ENCODE measurements around the gene C19orf81.

The C19orf81 gene

GRCh38 chr19:50629801-50630200 is 19.4 kb upstream of the C19orf81 start:
- H3K27ac ChIP-seq (ENCODE audit: low read depth, low read length): no peak overlapping the region
- no peaks in the 10 kb centered on the region for H3K27me3 ChIP-seq (ENCODE audit: control insufficient read depth in 1 of 2, insufficient read depth in 2 of 2, low read length in 2 of 2)
- no peaks in the 10 kb centered on the region for H3K4me1 ChIP-seq (ENCODE audit: control insufficient read depth in 1 of 2, insufficient read depth in 2 of 2, low read length in 2 of 2)
- peaks cover 14% of the 10 kb centered on the region in 2 donors for H3K9me3 ChIP-seq (ENCODE audit: control insufficient read depth in 1 of 2, low read length in 2 of 2)
- no peaks in the 10 kb centered on the region for H3K36me3 ChIP-seq (ENCODE audit: control insufficient read depth in 1 of 2, insufficient read depth in 2 of 2, low read length in 2 of 2)
- H3K4me3 ChIP-seq (ENCODE audit: low read depth in 1 of 2, low read length in 2 of 2): no peak overlapping the region
- H3K9ac ChIP-seq (ENCODE audit: low read depth in 1 of 2, low read length in 2 of 2): no peak overlapping the region

- H3K4me1 ChIP-seq (ENCODE audit: control insufficient read depth in 1 of 2, insufficient read depth in 2 of 2, low read length in 2 of 2): no peaks in the 10 kb centered on the region
- H3K27ac ChIP-seq (ENCODE audit: low read depth, low read length): no peak overlapping the region
- H3K27me3 ChIP-seq (ENCODE audit: control insufficient read depth in 1 of 2, insufficient read depth in 2 of 2, low read length in 2 of 2): peaks cover 1 to 4% of the 10 kb centered on the region in 2 donors
- H3K9ac ChIP-seq (ENCODE audit: low read depth in 1 of 2, low read length in 2 of 2): no peak overlapping the region
- H3K4me3 ChIP-seq (ENCODE audit: low read depth in 1 of 2, low read length in 2 of 2): no peak overlapping the region
- no peaks in the 10 kb centered on the region for H3K36me3 ChIP-seq (ENCODE audit: control insufficient read depth in 1 of 2, insufficient read depth in 2 of 2, low read length in 2 of 2)
- peaks cover 14 to 16% of the 10 kb centered on the region in 2 donors for H3K9me3 ChIP-seq (ENCODE audit: control insufficient read depth in 1 of 2, low read length in 2 of 2)
These were observed 17.0 kb upstream of the C19orf81 start for GRCh38 chr19:50632151-50632835.

GRCh38 chr19:50633359-50633758 is 15.9 kb upstream of the C19orf81 start:
- H3K4me1 ChIP-seq (ENCODE audit: control insufficient read depth in 1 of 2, insufficient read depth in 2 of 2, low read length in 2 of 2): no peaks in the 10 kb centered on the region
- H3K27ac ChIP-seq (ENCODE audit: low read depth, low read length): no peak overlapping the region
- no peaks in the 10 kb centered on the region for H3K36me3 ChIP-seq (ENCODE audit: control insufficient read depth in 1 of 2, insufficient read depth in 2 of 2, low read length in 2 of 2)
- H3K27me3 ChIP-seq (ENCODE audit: control insufficient read depth in 1 of 2, insufficient read depth in 2 of 2, low read length in 2 of 2): peaks cover 11 to 12% of the 10 kb centered on the region in 2 donors
- H3K9ac ChIP-seq (ENCODE audit: low read depth in 1 of 2, low read length in 2 of 2): no peak overlapping the region
- H3K9me3 ChIP-seq (ENCODE audit: control insufficient read depth in 1 of 2, low read length in 2 of 2): peaks cover 14 to 16% of the 10 kb centered on the region in 2 donors
- no peak overlapping the region for H3K4me3 ChIP-seq (ENCODE audit: low read depth in 1 of 2, low read length in 2 of 2)

GRCh38 chr19:50633973-50634372 is 15.3 kb upstream of the C19orf81 start:
- H3K4me3 ChIP-seq (ENCODE audit: low read depth in 1 of 2, low read length in 2 of 2): no peak overlapping the region
- peaks cover 17 to 18% of the 10 kb centered on the region in 2 donors for H3K27me3 ChIP-seq (ENCODE audit: control insufficient read depth in 1 of 2, insufficient read depth in 2 of 2, low read length in 2 of 2)
- H3K27ac ChIP-seq (ENCODE audit: low read depth, low read length): no peak overlapping the region
- no peaks in the 10 kb centered on the region for H3K4me1 ChIP-seq (ENCODE audit: control insufficient read depth in 1 of 2, insufficient read depth in 2 of 2, low read length in 2 of 2)
- H3K9me3 ChIP-seq (ENCODE audit: control insufficient read depth in 1 of 2, low read length in 2 of 2): peaks cover 14 to 16% of the 10 kb centered on the region in 2 donors
- H3K36me3 ChIP-seq (ENCODE audit: control insufficient read depth in 1 of 2, insufficient read depth in 2 of 2, low read length in 2 of 2): no peaks in the 10 kb centered on the region
- no peak overlapping the region for H3K9ac ChIP-seq (ENCODE audit: low read depth in 1 of 2, low read length in 2 of 2)

- H3K27ac ChIP-seq (ENCODE audit: low read depth, low read length): no peak overlapping the region
- no peak overlapping the region for H3K4me3 ChIP-seq (ENCODE audit: low read depth in 1 of 2, low read length in 2 of 2)
- no peak overlapping the region for H3K9ac ChIP-seq (ENCODE audit: low read depth in 1 of 2, low read length in 2 of 2)
- H3K9me3 ChIP-seq (ENCODE audit: control insufficient read depth in 1 of 2, low read length in 2 of 2): peaks cover 14 to 16% of the 10 kb centered on the region in 2 donors
- peaks cover 25 to 31% of the 10 kb centered on the region in 2 donors for H3K27me3 ChIP-seq (ENCODE audit: control insufficient read depth in 1 of 2, insufficient read depth in 2 of 2, low read length in 2 of 2)
- no peaks in the 10 kb centered on the region for H3K36me3 ChIP-seq (ENCODE audit: control insufficient read depth in 1 of 2, insufficient read depth in 2 of 2, low read length in 2 of 2)
- no peaks in the 10 kb centered on the region for H3K4me1 ChIP-seq (ENCODE audit: control insufficient read depth in 1 of 2, insufficient read depth in 2 of 2, low read length in 2 of 2)
These were observed 12.7 kb upstream of the C19orf81 start for GRCh38 chr19:50636317-50637085.

- Histone ChIP-seq H3K27ac (ENCODE audit: low read depth, low read length) (no peak overlapping the region), H3K4me1 (ENCODE audit: control insufficient read depth in 1 of 2, insufficient read depth in 2 of 2, low read length in 2 of 2) (no peaks in the 10 kb centered on the region), H3K9me3 (ENCODE audit: control insufficient read depth in 1 of 2, low read length in 2 of 2) (peaks cover 10 to 13% of the 10 kb centered on the region in 2 donors), H3K36me3 (ENCODE audit: control insufficient read depth in 1 of 2, insufficient read depth in 2 of 2, low read length in 2 of 2) (no peaks in the 10 kb centered on the region), H3K9ac (ENCODE audit: low read depth in 1 of 2, low read length in 2 of 2) (no peak overlapping the region), H3K4me3 (ENCODE audit: low read depth in 1 of 2, low read length in 2 of 2) (no peak overlapping the region), H3K27me3 (ENCODE audit: control insufficient read depth in 1 of 2, insufficient read depth in 2 of 2, low read length in 2 of 2) (peaks cover 30 to 31% of the 10 kb centered on the region in 2 donors)
These were observed 10.6 kb upstream of the C19orf81 start for GRCh38 chr19:50638600-50638999.

GRCh38 chr19:50639121-50640112 is 9.8 kb upstream of the C19orf81 start, which contains the start of gene SYT3:
Gene SYT3, minus strand, starts transcription at chr19:50639881. Its CDS starts 2,470 bp downstream, at chr19:50637411.
- Histone ChIP-seq H3K4me3 (ENCODE audit: low read depth in 1 of 2, low read length in 2 of 2) (no peak within 1 kb of the TSS), H3K36me3 (ENCODE audit: control insufficient read depth in 1 of 2, insufficient read depth in 2 of 2, low read length in 2 of 2) (no peaks in the 10 kb centered on the region), H3K27ac (ENCODE audit: low read depth, low read length) (no peak within 1 kb of the TSS), H3K9ac (ENCODE audit: low read depth in 1 of 2, low read length in 2 of 2) (no peak within 1 kb of the TSS), H3K4me1 (ENCODE audit: control insufficient read depth in 1 of 2, insufficient read depth in 2 of 2, low read length in 2 of 2) (no peaks in the 10 kb centered on the region), H3K9me3 (ENCODE audit: control insufficient read depth in 1 of 2, low read length in 2 of 2) (peaks cover 2 to 5% of the 10 kb centered on the region in 2 donors), H3K27me3 (ENCODE audit: control insufficient read depth in 1 of 2, insufficient read depth in 2 of 2, low read length in 2 of 2) (peaks cover 30 to 31% of the 10 kb centered on the region in 2 donors)

GRCh38 chr19:50640368-50640767 is 8.9 kb upstream of the C19orf81 start:
- Histone ChIP-seq H3K27me3 (ENCODE audit: control insufficient read depth in 1 of 2, insufficient read depth in 2 of 2, low read length in 2 of 2) (peaks cover 30 to 31% of the 10 kb centered on the region in 2 donors), H3K36me3 (ENCODE audit: control insufficient read depth in 1 of 2, insufficient read depth in 2 of 2, low read length in 2 of 2) (no peaks in the 10 kb centered on the region), H3K27ac (ENCODE audit: low read depth, low read length) (no peak overlapping the region), H3K4me3 (ENCODE audit: low read depth in 1 of 2, low read length in 2 of 2) (no peak overlapping the region), H3K9me3 (ENCODE audit: control insufficient read depth in 1 of 2, low read length in 2 of 2) (peaks cover 0 to 3% of the 10 kb centered on the region in 2 donors), H3K4me1 (ENCODE audit: control insufficient read depth in 1 of 2, insufficient read depth in 2 of 2, low read length in 2 of 2) (no peaks in the 10 kb centered on the region), H3K9ac (ENCODE audit: low read depth in 1 of 2, low read length in 2 of 2) (no peak overlapping the region)

GRCh38 chr19:50644315-50644915 is 4.8 kb upstream of the C19orf81 start:
- Histone ChIP-seq H3K27ac (ENCODE audit: low read depth, low read length) (no peak overlapping the region), H3K36me3 (ENCODE audit: control insufficient read depth in 1 of 2, insufficient read depth in 2 of 2, low read length in 2 of 2) (no peaks in the 10 kb centered on the region), H3K9me3 (ENCODE audit: control insufficient read depth in 1 of 2, low read length in 2 of 2) (no peaks in the 10 kb centered on the region), H3K9ac (ENCODE audit: low read depth in 1 of 2, low read length in 2 of 2) (no peak overlapping the region), H3K27me3 (ENCODE audit: control insufficient read depth in 1 of 2, insufficient read depth in 2 of 2, low read length in 2 of 2) (peaks cover 8 to 11% of the 10 kb centered on the region in 2 donors), H3K4me1 (ENCODE audit: control insufficient read depth in 1 of 2, insufficient read depth in 2 of 2, low read length in 2 of 2) (no peaks in the 10 kb centered on the region), H3K4me3 (ENCODE audit: low read depth in 1 of 2, low read length in 2 of 2) (no peak overlapping the region)
